ENCODE measurements around the gene LOX.
A peak's percentile ranks its signal among the peaks of the same experiment; 100 is the strongest.

LOX gene

GRCh38 chr5:122091936-122092600, 14.0 kb upstream of the LOX start:
- H2BK5ac ChIP-seq (ENCODE audit: low read length), result no peak overlapping the region
- H4K91ac ChIP-seq (ENCODE audit: low read depth, low read length, poor library complexity), result no peak overlapping the region
- H3K14ac ChIP-seq (ENCODE audit: low read length), result no peak overlapping the region
- peaks cover 0 to 2% of the 10 kb centered on the region in 2 donors for H3K4me1 ChIP-seq (ENCODE audit: control insufficient read depth in 2 of 2, insufficient read depth in 1 of 2, low read depth in 1 of 2, low read length in 2 of 2)
- peak; percentile 29 for DNase-seq (ENCODE audit: low spot score)
- H3K9ac ChIP-seq (ENCODE audit: low read depth, low read length, poor library complexity), result no peak overlapping the region
- H3K4me2 ChIP-seq (ENCODE audit: insufficient read depth, low read length, poor library complexity, severe bottlenecking), result no peak overlapping the region
- H3K23ac ChIP-seq (ENCODE audit: low read depth, low read length, poor library complexity), result no peak overlapping the region
- no peak overlapping the region for H2BK15ac ChIP-seq (ENCODE audit: low read length)
- no peaks in the 10 kb centered on the region for H3K27me3 ChIP-seq (ENCODE audit: control insufficient read depth in 3 of 3, insufficient read depth in 3 of 3, low read depth in 1 of 3, low read length in 3 of 3)
- H3K79me1 ChIP-seq (ENCODE audit: low read depth, low read length), result no peaks in the 10 kb centered on the region
- no peak overlapping the region for H3K4ac ChIP-seq (ENCODE audit: low read length)
- H3K36me3 ChIP-seq (replicated peaks in 1 of 2; ENCODE audit: control insufficient read depth in 2 of 2, insufficient read depth in 2 of 2, low read length in 2 of 2), result no peaks in the 10 kb centered on the region
- no peak overlapping the region for H2BK12ac ChIP-seq (ENCODE audit: low read length)
- no peak overlapping the region for H2AK5ac ChIP-seq (ENCODE audit: low read depth, low read length)
- no peak overlapping the region for H4K8ac ChIP-seq (ENCODE audit: low read depth, low read length)
- H3K9me3 ChIP-seq (replicated peaks in 1 of 2; ENCODE audit: control insufficient read depth in 2 of 2, insufficient read depth in 1 of 2, low read depth in 1 of 2, low read length in 2 of 2), result no peaks in the 10 kb centered on the region
- no peak overlapping the region for H3K18ac ChIP-seq (ENCODE audit: low read length)
- H2BK120ac ChIP-seq (ENCODE audit: low read depth, low read length), result no peak overlapping the region
- peak overlapping the region; percentile 58 for H2AFZ ChIP-seq (ENCODE audit: low read length)
- no CpG with 5 or more reads among the region's 9 CpGs for WGBS, 2 donors (ENCODE audit: extremely low coverage in 2 of 2, insufficient read length in 2 of 2, insufficient replicate concordance in 1 of 2)
- no peak overlapping the region for H3K27ac ChIP-seq (replicated peaks; ENCODE audit: low read length)
- no peak overlapping the region for H3K4me3 ChIP-seq (ENCODE audit: low read length in 2 of 2)

- Histone ChIP-seq H3K4me3 (ENCODE audit: low read length in 2 of 2) (no peak overlapping the region), H4K8ac (ENCODE audit: low read depth, low read length) (no peak overlapping the region), H2BK120ac (ENCODE audit: low read depth, low read length) (no peak overlapping the region), H3K23ac (ENCODE audit: low read depth, low read length, poor library complexity) (no peak overlapping the region), H3K9me3 (replicated peaks in 1 of 2; ENCODE audit: control insufficient read depth in 2 of 2, insufficient read depth in 1 of 2, low read depth in 1 of 2, low read length in 2 of 2) (no peaks in the 10 kb centered on the region), H3K36me3 (replicated peaks in 1 of 2; ENCODE audit: control insufficient read depth in 2 of 2, insufficient read depth in 2 of 2, low read length in 2 of 2) (no peaks in the 10 kb centered on the region), H2BK12ac (ENCODE audit: low read length) (no peak overlapping the region), H3K79me1 (ENCODE audit: low read depth, low read length) (no peaks in the 10 kb centered on the region), H4K91ac (ENCODE audit: low read depth, low read length, poor library complexity) (no peak overlapping the region), H3K4me2 (ENCODE audit: insufficient read depth, low read length, poor library complexity, severe bottlenecking) (no peak overlapping the region), H2BK15ac (ENCODE audit: low read length) (no peak overlapping the region), H3K4me1 (ENCODE audit: control insufficient read depth in 2 of 2, insufficient read depth in 1 of 2, low read depth in 1 of 2, low read length in 2 of 2) (no peaks in the 10 kb centered on the region), H2AK5ac (ENCODE audit: low read depth, low read length) (no peak overlapping the region), H2AFZ (ENCODE audit: low read length) (no peak overlapping the region), H3K18ac (ENCODE audit: low read length) (no peak overlapping the region), H3K4ac (ENCODE audit: low read length) (no peak overlapping the region), H3K14ac (ENCODE audit: low read length) (no peak overlapping the region), H2BK5ac (ENCODE audit: low read length) (no peak overlapping the region), H3K27ac (replicated peaks; ENCODE audit: low read length) (no peak overlapping the region), H3K9ac (ENCODE audit: low read depth, low read length, poor library complexity) (no peak overlapping the region), H3K27me3 (ENCODE audit: control insufficient read depth in 3 of 3, insufficient read depth in 3 of 3, low read depth in 1 of 3, low read length in 3 of 3) (no peaks in the 10 kb centered on the region)
- no CpG with 5 or more reads among the region's 2 CpGs for WGBS, 2 donors (ENCODE audit: extremely low coverage in 2 of 2, insufficient read length in 2 of 2, insufficient replicate concordance in 1 of 2)
- no peak for DNase-seq (ENCODE audit: low spot score)
Measured at GRCh38 chr5:122089096-122090013, 11.3 kb upstream of the LOX start.

GRCh38 chr5:122085041-122085440, 7.0 kb upstream of the LOX start:
- Histone ChIP-seq H2BK120ac (ENCODE audit: low read depth, low read length) (no peak overlapping the region), H3K9ac (ENCODE audit: low read depth, low read length, poor library complexity) (no peak overlapping the region), H2AFZ (ENCODE audit: low read length) (no peak overlapping the region), H2BK5ac (ENCODE audit: low read length) (no peak overlapping the region), H3K4me1 (ENCODE audit: control insufficient read depth in 2 of 2, insufficient read depth in 1 of 2, low read depth in 1 of 2, low read length in 2 of 2) (no peaks in the 10 kb centered on the region), H3K79me1 (ENCODE audit: low read depth, low read length) (no peaks in the 10 kb centered on the region), H3K4ac (ENCODE audit: low read length) (no peak overlapping the region), H3K18ac (ENCODE audit: low read length) (no peak overlapping the region), H3K27me3 (ENCODE audit: control insufficient read depth in 3 of 3, insufficient read depth in 3 of 3, low read depth in 1 of 3, low read length in 3 of 3) (no peaks in the 10 kb centered on the region), H2AK5ac (ENCODE audit: low read depth, low read length) (no peak overlapping the region), H2BK12ac (ENCODE audit: low read length) (no peak overlapping the region), H4K8ac (ENCODE audit: low read depth, low read length) (no peak overlapping the region), H2BK15ac (ENCODE audit: low read length) (no peak overlapping the region), H3K14ac (ENCODE audit: low read length) (no peak overlapping the region), H3K23ac (ENCODE audit: low read depth, low read length, poor library complexity) (no peak overlapping the region), H3K36me3 (replicated peaks in 1 of 2; ENCODE audit: control insufficient read depth in 2 of 2, insufficient read depth in 2 of 2, low read length in 2 of 2) (no peaks in the 10 kb centered on the region), H3K9me3 (replicated peaks in 1 of 2; ENCODE audit: control insufficient read depth in 2 of 2, insufficient read depth in 1 of 2, low read depth in 1 of 2, low read length in 2 of 2) (no peaks in the 10 kb centered on the region), H3K4me2 (ENCODE audit: insufficient read depth, low read length, poor library complexity, severe bottlenecking) (no peak overlapping the region), H3K4me3 (ENCODE audit: low read length in 2 of 2) (no peak overlapping the region), H4K91ac (ENCODE audit: low read depth, low read length, poor library complexity) (no peak overlapping the region), H3K27ac (replicated peaks; ENCODE audit: low read length) (no peak overlapping the region)
- no peak for DNase-seq (ENCODE audit: low spot score)
- no CpG with 5 or more reads among the region's 3 CpGs for WGBS, 2 donors (ENCODE audit: extremely low coverage in 2 of 2, insufficient read length in 2 of 2, insufficient replicate concordance in 1 of 2)

- no peak overlapping the region for H3K4me3 ChIP-seq (ENCODE audit: low read length in 2 of 2)
- no peak overlapping the region for H4K91ac ChIP-seq (ENCODE audit: low read depth, low read length, poor library complexity)
- no peak overlapping the region for H3K23ac ChIP-seq (ENCODE audit: low read depth, low read length, poor library complexity)
- H3K79me1 ChIP-seq (ENCODE audit: low read depth, low read length), result no peaks in the 10 kb centered on the region
- peaks cover 0 to 3% (median 3%) of the 10 kb centered on the region in 3 experiments for H3K27me3 ChIP-seq (ENCODE audit: control insufficient read depth in 3 of 3, insufficient read depth in 3 of 3, low read depth in 1 of 3, low read length in 3 of 3)
- no peak for DNase-seq (ENCODE audit: low spot score)
- H2AFZ ChIP-seq (ENCODE audit: low read length), result no peak overlapping the region
- no peak overlapping the region for H2BK5ac ChIP-seq (ENCODE audit: low read length)
- no peaks in the 10 kb centered on the region for H3K4me1 ChIP-seq (ENCODE audit: control insufficient read depth in 2 of 2, insufficient read depth in 1 of 2, low read depth in 1 of 2, low read length in 2 of 2)
- WGBS, 2 donors (ENCODE audit: extremely low coverage in 2 of 2, insufficient read length in 2 of 2, insufficient replicate concordance in 1 of 2), result no CpG with 5 or more reads among the region's 1 CpG
- H2BK120ac ChIP-seq (ENCODE audit: low read depth, low read length), result no peak overlapping the region
- H3K18ac ChIP-seq (ENCODE audit: low read length), result no peak overlapping the region
- no peak overlapping the region for H4K8ac ChIP-seq (ENCODE audit: low read depth, low read length)
- no peak overlapping the region for H2AK5ac ChIP-seq (ENCODE audit: low read depth, low read length)
- no peak overlapping the region for H3K4me2 ChIP-seq (ENCODE audit: insufficient read depth, low read length, poor library complexity, severe bottlenecking)
- no peak overlapping the region for H2BK15ac ChIP-seq (ENCODE audit: low read length)
- H3K27ac ChIP-seq (replicated peaks; ENCODE audit: low read length), result no peak overlapping the region
- H2BK12ac ChIP-seq (ENCODE audit: low read length), result no peak overlapping the region
- no peaks in the 10 kb centered on the region for H3K9me3 ChIP-seq (replicated peaks in 1 of 2; ENCODE audit: control insufficient read depth in 2 of 2, insufficient read depth in 1 of 2, low read depth in 1 of 2, low read length in 2 of 2)
- no peak overlapping the region for H3K9ac ChIP-seq (ENCODE audit: low read depth, low read length, poor library complexity)
- no peaks in the 10 kb centered on the region for H3K36me3 ChIP-seq (replicated peaks in 1 of 2; ENCODE audit: control insufficient read depth in 2 of 2, insufficient read depth in 2 of 2, low read length in 2 of 2)
- H3K4ac ChIP-seq (ENCODE audit: low read length), result no peak overlapping the region
- no peak overlapping the region for H3K14ac ChIP-seq (ENCODE audit: low read length)
Measured at GRCh38 chr5:122083535-122083934, 5.5 kb upstream of the LOX start.

Measured in neuronal stem cell (in vitro differentiated cells).